Astrocyte (in vitro differentiated cells and primary cell): ENCODE measurements around the gene PRSS33.

ENCODE experiments used
- EZH2 ChIP-seq: IDR thresholded peaks from 2 replicates; pipeline ENCODE4 v1.6.1; 2012; ENCODE audit warnings: mild to moderate bottlenecking, low read length, inconsistent platforms; ENCODE audit not compliant: insufficient read depth
- TF ChIP-seq, protein P1 (sequence below): IDR thresholded peaks from 2 replicates; pipeline ENCODE4 v1.5.1; 2011; ENCODE audit warnings: low read depth, mild to moderate bottlenecking, inconsistent platforms, low read length, moderate library complexity; ENCODE audit not compliant: insufficient read depth

DNA sequence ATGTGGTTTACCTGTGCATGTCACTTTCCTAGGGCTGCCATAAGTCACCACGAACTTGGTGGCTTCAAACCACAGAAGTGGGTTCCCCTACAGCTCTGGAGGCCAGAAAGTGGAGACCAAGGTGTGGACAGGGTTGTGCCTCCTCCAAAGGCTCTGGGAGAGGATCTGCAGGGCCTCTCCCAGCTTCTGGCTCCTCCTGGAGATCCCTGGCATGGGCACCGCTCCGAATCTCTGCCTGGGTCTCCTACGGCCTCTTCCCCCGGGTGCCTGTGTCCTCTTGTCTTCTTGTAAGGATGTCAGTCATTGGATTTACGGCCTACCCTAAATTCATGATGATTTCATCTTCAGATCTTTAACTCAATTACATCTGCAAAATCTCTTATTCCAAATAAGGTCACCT lies 37.4 kb downstream of the PRSS33 start:
- TF ChIP-seq, protein P1, sequence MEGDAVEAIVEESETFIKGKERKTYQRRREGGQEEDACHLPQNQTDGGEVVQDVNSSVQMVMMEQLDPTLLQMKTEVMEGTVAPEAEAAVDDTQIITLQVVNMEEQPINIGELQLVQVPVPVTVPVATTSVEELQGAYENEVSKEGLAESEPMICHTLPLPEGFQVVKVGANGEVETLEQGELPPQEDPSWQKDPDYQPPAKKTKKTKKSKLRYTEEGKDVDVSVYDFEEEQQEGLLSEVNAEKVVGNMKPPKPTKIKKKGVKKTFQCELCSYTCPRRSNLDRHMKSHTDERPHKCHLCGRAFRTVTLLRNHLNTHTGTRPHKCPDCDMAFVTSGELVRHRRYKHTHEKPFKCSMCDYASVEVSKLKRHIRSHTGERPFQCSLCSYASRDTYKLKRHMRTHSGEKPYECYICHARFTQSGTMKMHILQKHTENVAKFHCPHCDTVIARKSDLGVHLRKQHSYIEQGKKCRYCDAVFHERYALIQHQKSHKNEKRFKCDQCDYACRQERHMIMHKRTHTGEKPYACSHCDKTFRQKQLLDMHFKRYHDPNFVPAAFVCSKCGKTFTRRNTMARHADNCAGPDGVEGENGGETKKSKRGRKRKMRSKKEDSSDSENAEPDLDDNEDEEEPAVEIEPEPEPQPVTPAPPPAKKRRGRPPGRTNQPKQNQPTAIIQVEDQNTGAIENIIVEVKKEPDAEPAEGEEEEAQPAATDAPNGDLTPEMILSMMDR = no peak
- no peak for TF ChIP-seq EZH2
